ENCODE data around the gene CYLD.

The CYLD gene

DNA sequence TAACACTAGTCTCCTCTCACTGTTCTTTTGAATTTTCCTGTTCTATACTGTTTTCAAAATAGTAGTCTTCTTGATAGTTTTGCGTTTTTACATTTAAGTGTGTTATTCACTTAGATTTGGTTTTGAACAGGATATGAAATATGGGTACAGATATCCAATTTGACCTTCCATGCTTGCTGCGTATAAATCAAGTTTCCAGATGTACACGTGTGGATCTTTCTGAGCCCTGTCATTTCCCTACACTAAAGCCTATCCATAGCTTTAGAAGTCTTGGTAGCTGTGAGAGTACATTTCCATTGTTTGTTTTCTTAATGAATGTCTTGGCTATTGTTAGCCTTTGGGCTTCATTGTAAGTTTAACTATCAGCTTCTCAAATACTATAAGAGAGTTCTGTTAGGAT lies 20.4 kb downstream of the CYLD start:
- Histone ChIP-seq H4K20me1 (ENCODE audit: insufficient read depth, low read length) (no peaks in the 10 kb centered on the region), H3K9ac (ENCODE audit: low read length) (no peak overlapping the region), H3K9me3 (ENCODE audit: low read length) (peaks cover 8% of the 10 kb centered on the region), H3K9me2 (ENCODE audit: low read depth, low read length) (no peaks in the 10 kb centered on the region), H3F3A (ENCODE audit: insufficient read depth, low read length) (no peaks in the 10 kb centered on the region), H3K27me3 (ENCODE audit: insufficient read depth, low read length) (no peaks in the 10 kb centered on the region), H3K4me3 (ENCODE audit: low read depth, low read length, poor library complexity, severe bottlenecking) (no peak overlapping the region), H3K36me3 (ENCODE audit: insufficient read depth, low read length) (peaks cover 50% of the 10 kb centered on the region), H3K27ac (ENCODE audit: low read depth, low read length, poor library complexity, severe bottlenecking) (no peak overlapping the region), H2AFZ (ENCODE audit: low read length) (no peak overlapping the region), H3K4me1 (ENCODE audit: insufficient read depth, low read length, severe bottlenecking) (no peaks in the 10 kb centered on the region), H3K79me2 (ENCODE audit: insufficient read depth, low read length) (no peaks in the 10 kb centered on the region), H3K4me2 (ENCODE audit: low read length) (no peak overlapping the region)
- TF ChIP-seq EZH2 (IDR thresholded peaks at IDR 0.05; ENCODE audit: borderline replicate concordance, low read length) (no peak), CTCF (IDR thresholded peaks at IDR 0.05; ENCODE audit: low read length) (no peak)

- Histone ChIP-seq H3K27me3 (ENCODE audit: insufficient read depth, low read length) (no peaks in the 10 kb centered on the region), H3K27ac (ENCODE audit: low read depth, low read length, poor library complexity, severe bottlenecking) (no peak overlapping the region), H3K9me2 (ENCODE audit: low read depth, low read length) (no peaks in the 10 kb centered on the region), H3K4me2 (ENCODE audit: low read length) (no peak overlapping the region), H3F3A (ENCODE audit: insufficient read depth, low read length) (no peaks in the 10 kb centered on the region), H3K4me1 (ENCODE audit: insufficient read depth, low read length, severe bottlenecking) (no peaks in the 10 kb centered on the region), H3K4me3 (ENCODE audit: low read depth, low read length, poor library complexity, severe bottlenecking) (no peak overlapping the region), H3K9me3 (ENCODE audit: low read length) (peaks cover 8% of the 10 kb centered on the region), H3K9ac (ENCODE audit: low read length) (no peak overlapping the region), H4K20me1 (ENCODE audit: insufficient read depth, low read length) (no peaks in the 10 kb centered on the region), H2AFZ (ENCODE audit: low read length) (no peak overlapping the region), H3K79me2 (ENCODE audit: insufficient read depth, low read length) (no peaks in the 10 kb centered on the region; the same call in 1 of the 2 replicates), H3K36me3 (ENCODE audit: insufficient read depth, low read length) (peaks cover 47% of the 10 kb centered on the region)
- TF ChIP-seq EZH2 (IDR thresholded peaks at IDR 0.05; ENCODE audit: borderline replicate concordance, low read length) (no peak), CTCF (IDR thresholded peaks at IDR 0.05; ENCODE audit: low read length) (no peak)
These were observed 21.3 kb downstream of the CYLD start for GRCh38 chr16:50763211-50763610.

DNA sequence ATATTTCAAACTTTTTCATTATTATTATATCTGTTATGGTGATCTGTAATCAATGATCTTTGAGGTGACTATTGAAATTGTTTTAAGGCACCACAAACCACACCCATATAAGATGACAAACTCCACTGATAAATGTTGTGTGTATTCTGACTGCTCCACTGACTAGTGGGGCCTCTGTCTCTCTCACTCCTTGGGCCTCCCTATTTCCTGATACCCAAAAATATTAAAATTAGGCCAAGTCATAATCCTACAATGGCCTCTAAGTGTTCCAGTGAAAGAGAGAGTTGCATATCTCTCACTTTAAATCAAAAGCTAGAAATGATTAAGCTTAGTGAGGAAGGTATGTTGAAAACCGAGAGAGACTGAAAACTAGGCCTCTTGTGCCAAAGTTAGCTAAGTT lies 23.4 kb downstream of the CYLD start:
- Histone ChIP-seq H3K36me3 (ENCODE audit: insufficient read depth, low read length) (peaks cover 51% of the 10 kb centered on the region), H3K27ac (ENCODE audit: low read depth, low read length, poor library complexity, severe bottlenecking) (no peak overlapping the region), H3K4me2 (ENCODE audit: low read length) (no peak overlapping the region), H3K79me2 (ENCODE audit: insufficient read depth, low read length) (no peaks in the 10 kb centered on the region; the same call in 1 of the 2 replicates), H3K4me3 (ENCODE audit: low read depth, low read length, poor library complexity, severe bottlenecking) (no peak overlapping the region), H4K20me1 (ENCODE audit: insufficient read depth, low read length) (no peaks in the 10 kb centered on the region), H3K27me3 (ENCODE audit: insufficient read depth, low read length) (no peaks in the 10 kb centered on the region), H3F3A (ENCODE audit: insufficient read depth, low read length) (no peaks in the 10 kb centered on the region), H3K9me2 (ENCODE audit: low read depth, low read length) (no peaks in the 10 kb centered on the region), H3K9ac (ENCODE audit: low read length) (no peak overlapping the region), H3K4me1 (ENCODE audit: insufficient read depth, low read length, severe bottlenecking) (no peaks in the 10 kb centered on the region), H3K9me3 (ENCODE audit: low read length) (peaks cover 8% of the 10 kb centered on the region), H2AFZ (ENCODE audit: low read length) (no peak overlapping the region)
- TF ChIP-seq EZH2 (IDR thresholded peaks at IDR 0.05; ENCODE audit: borderline replicate concordance, low read length) (no peak), CTCF (IDR thresholded peaks at IDR 0.05; ENCODE audit: low read length) (no peak)
